Colonic mucosa (tissue), 4 donors: ENCODE results near the gene RAB3GAP2. TPM values are rescaled to one million over a fixed set of nuclear protein-coding genes. Genes with fewer than 3 reads are reported as not detected.

Experiments
- DNase-seq: peaks from one replicate; pipeline ENCODE4 v3.0.0-alpha.2; 2020
- H3K27ac ChIP-seq: fragments of 200-600 bp; one replicate; pipeline ENCODE4 v1.8.0; 2021
- H3K27me3 ChIP-seq: fragments of 200-600 bp; one replicate; pipeline ENCODE4 v1.8.0; 2021
- H3K36me3 ChIP-seq: fragments of 200-600 bp; one replicate; pipeline ENCODE4 v1.8.0; 2021
- H3K4me1 ChIP-seq: fragments of 200-600 bp; one replicate; pipeline ENCODE4 v1.8.0; 2021; ENCODE audit warnings: mild to moderate bottlenecking
- H3K4me3 ChIP-seq: fragments of 200-600 bp; one replicate; pipeline ENCODE4 v1.8.0; 2021
- H3K9ac ChIP-seq, 2 donors: one replicate each; pipeline ENCODE4 v1.7.0; 2013; ENCODE audit warnings: control low read depth in 2 of 2, low read depth in 2 of 2, low read length in 2 of 2
- H3K9me3 ChIP-seq: fragments of 200-600 bp; one replicate; pipeline ENCODE4 v1.8.0; 2021
- intact Hi-C: fragments of 100-400 bp; cut with DNase I; formaldehyde crosslinking; loops from one replicate; pipeline ENCODE4 v1.14.1; 2022
- total RNA-seq, 2 donors: library from RNA; stranded (reverse); fragmentation: NEBNext Ultra II Directional in 1 of 2; extraction: Animal tissue kit (Norgen Biotek cat#: 25700) in 1 of 2; gene quantifications; one replicate each; pipeline ENCODE4 v1.2.1, GENCODE V29; 2021
- TF ChIP-seq, protein P1 (sequence below): fragments of 200-600 bp; IDR thresholded peaks from one replicate; pipeline ENCODE4 v1.8.0; 2022; ENCODE audit warnings: antibody characterized with exemption, mild to moderate bottlenecking
- donor health status: healthy.
- donor health status: DM: no; HTN: no; CAD: no.
- donor health status: DM: no; HTN: no; CAD: no.

Gene RAB3GAP2, protein sequence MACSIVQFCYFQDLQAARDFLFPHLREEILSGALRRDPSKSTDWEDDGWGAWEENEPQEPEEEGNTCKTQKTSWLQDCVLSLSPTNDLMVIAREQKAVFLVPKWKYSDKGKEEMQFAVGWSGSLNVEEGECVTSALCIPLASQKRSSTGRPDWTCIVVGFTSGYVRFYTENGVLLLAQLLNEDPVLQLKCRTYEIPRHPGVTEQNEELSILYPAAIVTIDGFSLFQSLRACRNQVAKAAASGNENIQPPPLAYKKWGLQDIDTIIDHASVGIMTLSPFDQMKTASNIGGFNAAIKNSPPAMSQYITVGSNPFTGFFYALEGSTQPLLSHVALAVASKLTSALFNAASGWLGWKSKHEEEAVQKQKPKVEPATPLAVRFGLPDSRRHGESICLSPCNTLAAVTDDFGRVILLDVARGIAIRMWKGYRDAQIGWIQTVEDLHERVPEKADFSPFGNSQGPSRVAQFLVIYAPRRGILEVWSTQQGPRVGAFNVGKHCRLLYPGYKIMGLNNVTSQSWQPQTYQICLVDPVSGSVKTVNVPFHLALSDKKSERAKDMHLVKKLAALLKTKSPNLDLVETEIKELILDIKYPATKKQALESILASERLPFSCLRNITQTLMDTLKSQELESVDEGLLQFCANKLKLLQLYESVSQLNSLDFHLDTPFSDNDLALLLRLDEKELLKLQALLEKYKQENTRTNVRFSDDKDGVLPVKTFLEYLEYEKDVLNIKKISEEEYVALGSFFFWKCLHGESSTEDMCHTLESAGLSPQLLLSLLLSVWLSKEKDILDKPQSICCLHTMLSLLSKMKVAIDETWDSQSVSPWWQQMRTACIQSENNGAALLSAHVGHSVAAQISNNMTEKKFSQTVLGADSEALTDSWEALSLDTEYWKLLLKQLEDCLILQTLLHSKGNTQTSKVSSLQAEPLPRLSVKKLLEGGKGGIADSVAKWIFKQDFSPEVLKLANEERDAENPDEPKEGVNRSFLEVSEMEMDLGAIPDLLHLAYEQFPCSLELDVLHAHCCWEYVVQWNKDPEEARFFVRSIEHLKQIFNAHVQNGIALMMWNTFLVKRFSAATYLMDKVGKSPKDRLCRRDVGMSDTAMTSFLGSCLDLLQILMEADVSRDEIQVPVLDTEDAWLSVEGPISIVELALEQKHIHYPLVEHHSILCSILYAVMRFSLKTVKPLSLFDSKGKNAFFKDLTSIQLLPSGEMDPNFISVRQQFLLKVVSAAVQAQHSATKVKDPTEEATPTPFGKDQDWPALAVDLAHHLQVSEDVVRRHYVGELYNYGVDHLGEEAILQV (N-terminal part only)
- 10 to 100 TPM; 33.2 to 34.2 TPM for total RNA-seq

DNA sequence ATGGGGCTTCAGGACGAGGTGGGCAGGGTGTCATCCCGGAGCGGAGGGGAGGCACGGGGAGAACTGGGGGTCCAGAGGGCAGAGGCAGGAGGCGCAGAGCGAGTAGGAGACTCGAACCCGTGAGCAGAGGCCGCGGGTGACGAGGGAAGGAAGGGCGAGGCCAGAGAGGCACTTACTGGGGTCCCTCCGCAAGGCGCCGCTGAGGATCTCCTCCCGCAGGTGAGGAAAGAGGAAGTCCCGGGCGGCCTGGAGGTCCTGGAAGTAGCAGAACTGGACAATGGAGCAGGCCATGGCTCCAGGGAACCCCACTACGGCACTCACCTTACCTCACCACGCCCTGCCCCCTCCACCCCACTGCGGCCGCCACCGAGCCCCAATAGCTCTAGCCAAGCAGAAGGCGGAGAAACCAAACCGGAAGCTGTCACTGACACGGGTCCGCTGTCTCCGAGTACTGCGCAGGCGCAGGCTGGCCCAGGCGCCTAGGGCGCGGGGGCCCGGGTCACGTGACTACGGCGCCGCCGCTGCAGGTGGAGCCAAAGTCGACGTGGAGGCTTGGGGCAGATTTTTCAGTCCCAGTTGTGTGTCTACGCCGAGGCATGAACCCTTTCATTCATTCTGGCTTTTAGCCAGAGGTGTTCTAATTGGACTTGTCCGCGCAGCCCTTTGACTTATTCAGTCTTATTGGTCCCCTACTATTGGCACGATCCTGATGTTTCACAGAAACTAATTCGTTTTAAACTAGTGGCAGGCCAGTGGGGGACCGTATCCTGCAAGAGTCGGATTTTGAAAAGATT lies at the start of gene RAB3GAP2:
TSS of gene RAB3GAP2 (minus strand) at position 407 of the 794 bp plus-strand sequence. CDS start at position 291, 116 bp downstream.
- H3K4me1 ChIP-seq: peaks cover 11% of the 10 kb centered on the region
- H3K9me3 ChIP-seq: no peaks in the 10 kb centered on the region
- H3K9ac ChIP-seq: peak within 1 kb of the TSS; percentile 91 to 98
- TF ChIP-seq, protein P1, sequence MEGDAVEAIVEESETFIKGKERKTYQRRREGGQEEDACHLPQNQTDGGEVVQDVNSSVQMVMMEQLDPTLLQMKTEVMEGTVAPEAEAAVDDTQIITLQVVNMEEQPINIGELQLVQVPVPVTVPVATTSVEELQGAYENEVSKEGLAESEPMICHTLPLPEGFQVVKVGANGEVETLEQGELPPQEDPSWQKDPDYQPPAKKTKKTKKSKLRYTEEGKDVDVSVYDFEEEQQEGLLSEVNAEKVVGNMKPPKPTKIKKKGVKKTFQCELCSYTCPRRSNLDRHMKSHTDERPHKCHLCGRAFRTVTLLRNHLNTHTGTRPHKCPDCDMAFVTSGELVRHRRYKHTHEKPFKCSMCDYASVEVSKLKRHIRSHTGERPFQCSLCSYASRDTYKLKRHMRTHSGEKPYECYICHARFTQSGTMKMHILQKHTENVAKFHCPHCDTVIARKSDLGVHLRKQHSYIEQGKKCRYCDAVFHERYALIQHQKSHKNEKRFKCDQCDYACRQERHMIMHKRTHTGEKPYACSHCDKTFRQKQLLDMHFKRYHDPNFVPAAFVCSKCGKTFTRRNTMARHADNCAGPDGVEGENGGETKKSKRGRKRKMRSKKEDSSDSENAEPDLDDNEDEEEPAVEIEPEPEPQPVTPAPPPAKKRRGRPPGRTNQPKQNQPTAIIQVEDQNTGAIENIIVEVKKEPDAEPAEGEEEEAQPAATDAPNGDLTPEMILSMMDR: no peak
- H3K27me3 ChIP-seq: no peaks in the 10 kb centered on the region
- peak within 1 kb of the TSS; percentile 76 for H3K27ac ChIP-seq
- intact Hi-C loops: no loop called here
- DNase-seq: peak; percentile 96
- H3K36me3 ChIP-seq: no peaks in the 10 kb centered on the region
- peak within 1 kb of the TSS; percentile 82 for H3K4me3 ChIP-seq

DNA sequence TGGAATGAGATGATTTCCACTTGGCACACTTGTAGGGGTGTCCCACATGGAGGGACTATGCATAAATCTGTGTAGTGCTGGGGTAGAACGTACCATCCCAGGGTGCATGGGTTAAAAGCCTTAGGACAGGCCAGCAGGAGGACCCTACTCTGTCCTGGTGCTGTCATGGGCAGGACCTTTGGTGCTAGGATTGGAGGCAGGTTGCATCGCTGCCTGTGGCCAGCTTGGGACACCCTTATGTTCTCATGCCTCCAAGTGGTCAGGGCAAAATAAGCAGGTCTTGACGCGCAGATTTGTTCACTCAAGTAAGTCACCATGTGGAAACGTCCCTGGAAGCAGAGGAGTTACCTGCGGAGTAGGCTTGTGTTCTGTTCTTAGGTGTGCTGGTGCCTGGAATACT lies 49.5 kb upstream of the RAB3GAP2 start:
- Histone ChIP-seq H3K4me1 (no peaks in the 10 kb centered on the region), H3K27ac (no peak overlapping the region), H3K9ac (no peak overlapping the region), H3K27me3 (no peaks in the 10 kb centered on the region), H3K9me3 (no peaks in the 10 kb centered on the region), H3K36me3 (no peaks in the 10 kb centered on the region), H3K4me3 (no peak overlapping the region)
- DNase-seq: no peak
- TF ChIP-seq, protein P1: no peak
- intact Hi-C loops: no loop called here

DNA sequence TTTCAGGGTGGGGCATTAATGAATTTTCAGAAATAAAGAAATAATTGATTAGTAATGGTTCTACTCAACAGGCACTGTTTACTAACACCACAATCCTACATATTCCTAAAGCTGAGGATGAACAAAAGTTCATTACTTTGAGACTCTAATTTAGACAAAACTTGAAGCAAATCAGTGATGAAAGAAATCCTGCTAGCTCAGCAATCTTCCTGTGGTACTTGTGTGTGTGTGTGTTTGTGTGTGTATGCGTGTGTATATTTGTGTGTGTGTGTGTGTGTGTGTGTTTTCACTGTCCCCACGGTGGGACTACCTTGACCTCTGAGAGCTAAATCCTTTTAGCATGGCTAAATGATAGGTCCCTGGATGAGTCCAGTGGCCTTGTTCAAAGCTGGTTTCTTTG lies 48.5 kb upstream of the RAB3GAP2 start:
- Histone ChIP-seq H3K4me3 (no peak overlapping the region), H3K9ac (no peak overlapping the region), H3K36me3 (no peaks in the 10 kb centered on the region), H3K4me1 (no peaks in the 10 kb centered on the region), H3K27ac (no peak overlapping the region), H3K9me3 (no peaks in the 10 kb centered on the region), H3K27me3 (no peaks in the 10 kb centered on the region)
- intact Hi-C loops: no loop called here
- DNase-seq: no peak
- TF ChIP-seq, protein P1: no peak

DNA sequence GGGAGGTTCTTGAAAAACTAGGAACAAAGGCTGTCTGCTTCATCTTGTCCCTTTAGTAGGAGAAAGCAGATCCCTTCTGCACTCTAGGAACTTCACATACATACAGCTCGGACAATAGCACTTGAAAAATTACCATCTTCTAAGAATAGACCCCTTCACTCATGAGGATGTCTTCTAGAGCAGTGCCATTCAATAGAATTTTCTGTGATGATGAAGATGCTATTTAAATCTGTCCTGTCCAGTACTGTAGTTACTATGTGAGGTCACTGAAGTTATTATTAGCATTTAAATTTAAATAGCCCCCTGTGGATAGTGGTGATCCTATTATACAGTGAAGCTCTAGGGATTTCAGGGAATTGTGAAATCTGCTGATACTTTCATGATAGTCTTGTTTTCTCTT lies 46.4 kb upstream of the RAB3GAP2 start:
- Histone ChIP-seq H3K4me3 (no peak overlapping the region), H3K36me3 (no peaks in the 10 kb centered on the region), H3K4me1 (no peaks in the 10 kb centered on the region), H3K27me3 (no peaks in the 10 kb centered on the region), H3K27ac (no peak overlapping the region), H3K9me3 (no peaks in the 10 kb centered on the region), H3K9ac (no peak overlapping the region)
- TF ChIP-seq, protein P1: no peak
- intact Hi-C loops: no loop called here
- no peak for DNase-seq
